Natural killer cell (primary cell): ENCODE measurements around the gene BECN2. TPM values are rescaled to one million over a fixed set of nuclear protein-coding genes. Genes with fewer than 3 reads are reported as not detected.
"Not testable (repeated sequence)": the region's sequence is repeated elsewhere in the genome, so short reads cannot be mapped to it uniquely, and the experiment has no call there.

ENCODE experiments used
- ATAC-seq, 3 donors: fragments of 150-1000 bp in 2 of 3; fragments of 200-7000 bp in 1 of 3; cut with Tn5 transposase; 1 replicate in 1 of 3; 2 replicates in 2 of 3; pipeline ENCODE4 v1.10.0; 2021; ENCODE audit warnings: mild to moderate bottlenecking in 2 of 3, moderate library complexity in 2 of 3
- DNase-seq, 2 donors: peaks; one replicate each; pipeline versions ENCODE4 v3.0.0 to v3.0.0-alpha.2; 2013 to 2021; ENCODE audit warnings: mixed read lengths in 1 of 2
- H3K27ac ChIP-seq: one replicate; pipeline ENCODE4 v1.5.1; 2013; ENCODE audit warnings: mild to moderate bottlenecking, low read length
- H3K27me3 ChIP-seq: one replicate; pipeline ENCODE4 v1.6.1; 2013; ENCODE audit warnings: low read length; ENCODE audit not compliant: control insufficient read depth, insufficient read depth
- H3K36me3 ChIP-seq: one replicate; pipeline ENCODE4 v1.6.1; 2013; ENCODE audit warnings: low read length; ENCODE audit not compliant: control insufficient read depth, insufficient read depth
- H3K4me1 ChIP-seq: one replicate; pipeline ENCODE4 v1.6.1; 2013; ENCODE audit warnings: low read length; ENCODE audit not compliant: control insufficient read depth, insufficient read depth
- H3K4me3 ChIP-seq: one replicate; pipeline ENCODE4 v1.5.1; 2013; ENCODE audit warnings: low read length
- H3K9me3 ChIP-seq: one replicate; pipeline ENCODE4 v1.6.1; 2013; ENCODE audit warnings: low read length; ENCODE audit not compliant: control insufficient read depth, insufficient read depth
- H3K27ac Mint-ChIP-seq, 2 donors: one replicate each; pipeline ENCODE4 v1.8.0; 2022; ENCODE audit warnings: mild to moderate bottlenecking in 2 of 2, mixed read lengths in 2 of 2, moderate library complexity in 1 of 2
- H3K27me3 Mint-ChIP-seq, 2 donors: one replicate each; pipeline ENCODE4 v1.8.0; 2022; ENCODE audit warnings: low read depth in 2 of 2, mixed read lengths in 2 of 2
- H3K36me3 Mint-ChIP-seq: one replicate; pipeline ENCODE4 v1.8.0; 2022; ENCODE audit warnings: mixed read lengths
- H3K4me1 Mint-ChIP-seq, 2 donors: one replicate each; pipeline ENCODE4 v1.8.0; 2022; ENCODE audit warnings: mixed read lengths in 2 of 2
- H3K4me3 Mint-ChIP-seq: one replicate; pipeline ENCODE4 v1.8.0; 2022; ENCODE audit warnings: mild to moderate bottlenecking, moderate library complexity, mixed read lengths
- H3K9me3 Mint-ChIP-seq, 2 donors: one replicate each; pipeline ENCODE4 v1.8.0; 2022; ENCODE audit warnings: mixed read lengths in 2 of 2
- CTCF ChIP-seq: fragments of 200-600 bp; IDR thresholded peaks from one replicate; pipeline ENCODE4 v1.8.0; 2022; ENCODE audit warnings: antibody characterized with exemption
- WGBS: methylation state at CpG from one replicate; pipeline ENCODE4 v1.1.7; 2013; ENCODE audit warnings: missing lambda C conversion rate; ENCODE audit not compliant: insufficient coverage; 5-methylcytosine and 5-hydroxymethylcytosine counted together
- intact Hi-C: fragments of 100-400 bp; cut with micrococcal nuclease; formaldehyde crosslinking; loops from one replicate; pipeline ENCODE4 v1.14.2; 2022
- total RNA-seq, 4 donors: library from RNA; stranded (reverse); fragments of 120-200 nt in 1 of 4; gene quantifications; one replicate each; pipeline versions ENCODE4 v1.2.3 to v1.2.4, GENCODE V29; 2013 to 2022

BECN2 gene
- total RNA-seq, 3 donors from 2014 or later (not counting 1 experiment from before 2014, with no cell fraction given): not detected

- H3K27me3 ChIP-seq: no peaks in the 10 kb centered on the region
- H3K9me3 Mint-ChIP-seq: no peaks in the 10 kb centered on the region
Measured at GRCh38 chr1:241985787-241986186, 28.2 kb downstream of the BECN2 start.

GRCh38 chr1:241988389-241988930, 30.9 kb downstream of the BECN2 start:
- H3K9me3 Mint-ChIP-seq, H3K27me3 ChIP-seq, intact Hi-C loops, H3K36me3 Mint-ChIP-seq, H3K27ac Mint-ChIP-seq, H3K4me1 Mint-ChIP-seq, H3K27me3 Mint-ChIP-seq, H3K4me1 ChIP-seq, H3K36me3 ChIP-seq, ATAC-seq, DNase-seq, H3K4me3 Mint-ChIP-seq, H3K27ac ChIP-seq, H3K4me3 ChIP-seq, H3K9me3 ChIP-seq: not testable (repeated sequence)
- 89% methylated on average over 10 of the region's 10 CpGs for WGBS

More at GRCh38 chr1:241985787-241986186, 28.2 kb downstream of the BECN2 start:
- Histone ChIP-seq H3K9me3 (no peaks in the 10 kb centered on the region), H3K4me3 (no peak overlapping the region), H3K36me3 (no peaks in the 10 kb centered on the region), H3K4me1 (no peaks in the 10 kb centered on the region), H3K27ac (no peak overlapping the region)
- Mint-ChIP-seq H3K27ac (no peak overlapping the region), H3K4me3 (no peak overlapping the region), H3K4me1 (no peaks in the 10 kb centered on the region), H3K36me3 (no peaks in the 10 kb centered on the region), H3K27me3 (no peaks in the 10 kb centered on the region)
- intact Hi-C loops: loop anchor here (1.0 kb wide), 1 partner anchor 89 kb away; no protein-coding TSS in a partner anchor
- ATAC-seq (no peak), DNase-seq (peak in 1 of 2 donors; percentile 24)
- 82% methylated on average over 10 of the region's 10 CpGs for WGBS
- peak; percentile 32 for TF ChIP-seq CTCF

- Histone ChIP-seq H3K4me1 (no peaks in the 10 kb centered on the region), H3K27me3 (no peaks in the 10 kb centered on the region), H3K36me3 (no peaks in the 10 kb centered on the region), H3K27ac (no peak overlapping the region), H3K4me3 (no peak overlapping the region), H3K9me3 (no peaks in the 10 kb centered on the region)
- ATAC-seq (no peak), DNase-seq (no peak)
- no peak for TF ChIP-seq CTCF
- no peak overlapping the region for H3K27ac Mint-ChIP-seq
- 92% methylated on average over 10 of the region's 10 CpGs for WGBS
- no peak overlapping the region for H3K4me3 Mint-ChIP-seq
- peaks cover 0 to 4% of the 10 kb centered on the region in 2 donors for H3K27me3 Mint-ChIP-seq
- no peaks in the 10 kb centered on the region for H3K36me3 Mint-ChIP-seq
- intact Hi-C loops: no loop called here
- no peaks in the 10 kb centered on the region for H3K9me3 Mint-ChIP-seq
- H3K4me1 Mint-ChIP-seq: no peaks in the 10 kb centered on the region
Measured at GRCh38 chr1:241990040-241990439, 32.5 kb downstream of the BECN2 start.

- H3K9me3 Mint-ChIP-seq: no peaks in the 10 kb centered on the region
- ATAC-seq (no peak), DNase-seq (no peak)
- Histone ChIP-seq H3K36me3 (no peaks in the 10 kb centered on the region), H3K27me3 (no peaks in the 10 kb centered on the region), H3K27ac (no peak overlapping the region), H3K4me3 (no peak overlapping the region), H3K4me1 (no peaks in the 10 kb centered on the region), H3K9me3 (no peaks in the 10 kb centered on the region)
- WGBS: 88% methylated on average over 5 of the region's 5 CpGs
- H3K36me3 Mint-ChIP-seq: no peaks in the 10 kb centered on the region
- H3K27ac Mint-ChIP-seq: no peak overlapping the region
- H3K4me1 Mint-ChIP-seq: no peaks in the 10 kb centered on the region
- intact Hi-C loops: no loop called here
- H3K27me3 Mint-ChIP-seq: peaks cover 0 to 4% of the 10 kb centered on the region in 2 donors
- TF ChIP-seq CTCF: no peak
- no peak overlapping the region for H3K4me3 Mint-ChIP-seq
Measured at GRCh38 chr1:241992734-241993133, 35.2 kb downstream of the BECN2 start.
